NCI-H1436 treated with DMSO at 0.1 percent for 48 hours (cell line): ENCODE measurements around the gene GUCY1B1.

Experiments
- DNase-seq: peaks from one replicate; lab custom pipeline; 2025; lab: John Stamatoyannopoulos, UW

The GUCY1B1 gene

DNA sequence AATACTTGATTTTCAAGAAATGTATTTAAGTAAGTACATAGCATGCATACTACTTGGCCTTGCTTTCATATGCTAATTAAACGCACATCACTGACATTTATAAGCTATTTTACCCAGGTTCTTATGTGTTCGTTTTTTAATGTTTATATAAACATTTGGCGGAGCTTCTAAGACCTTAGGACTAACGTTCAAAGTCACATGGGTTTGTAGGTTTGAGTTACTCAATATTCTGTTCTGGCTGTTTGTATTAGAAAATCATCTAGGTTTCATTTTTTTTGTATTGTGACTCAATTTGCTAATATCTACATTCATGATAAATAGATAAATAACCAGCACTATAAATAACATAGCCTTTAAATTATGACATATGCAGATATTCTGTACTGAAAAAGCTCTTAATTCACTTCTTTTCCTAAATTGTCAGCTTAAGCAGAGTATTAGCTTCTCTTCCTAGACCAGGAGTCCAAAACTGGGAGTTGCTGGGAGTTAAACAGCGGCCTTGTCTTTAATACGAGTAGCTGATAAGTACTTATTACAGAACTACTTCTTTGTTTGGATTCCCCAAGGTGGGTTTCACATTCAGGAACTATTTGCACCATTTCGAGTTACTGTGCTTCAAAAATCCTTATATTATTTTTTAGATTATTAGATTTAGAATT, 42.0 kb downstream of the GUCY1B1 start:
- no peak for DNase-seq

DNA sequence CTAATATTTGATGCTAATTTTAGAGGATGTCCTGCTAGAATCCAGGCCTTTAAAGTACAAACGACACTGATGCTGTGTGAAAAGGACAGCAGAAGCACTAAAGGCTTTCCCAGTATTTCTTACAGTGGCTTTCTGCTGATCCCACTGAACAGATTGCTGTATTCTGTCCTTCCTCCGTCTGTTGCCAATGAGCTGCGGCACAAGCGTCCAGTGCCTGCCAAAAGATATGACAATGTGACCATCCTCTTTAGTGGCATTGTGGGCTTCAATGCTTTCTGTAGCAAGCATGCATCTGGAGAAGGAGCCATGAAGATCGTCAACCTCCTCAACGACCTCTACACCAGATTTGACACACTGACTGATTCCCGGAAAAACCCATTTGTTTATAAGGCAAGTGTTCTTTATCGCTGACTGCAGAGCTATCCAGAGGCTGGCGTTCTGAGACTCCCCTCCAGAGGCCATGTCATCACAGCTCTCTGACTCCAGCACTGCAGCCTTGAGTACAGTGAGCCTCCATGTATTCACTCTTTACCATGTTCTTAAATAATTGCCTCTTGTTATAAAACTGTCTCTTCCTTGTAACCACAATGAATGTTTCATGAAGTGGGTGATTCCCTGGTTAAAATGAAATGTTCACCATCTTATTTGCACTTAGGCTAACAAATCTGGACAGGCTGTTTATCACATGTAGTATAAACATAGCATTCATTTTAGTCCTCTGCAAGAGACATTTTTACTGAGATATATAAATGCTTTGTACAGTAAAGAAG, 43.6 kb downstream of the GUCY1B1 start:
- no peak for DNase-seq

DNA sequence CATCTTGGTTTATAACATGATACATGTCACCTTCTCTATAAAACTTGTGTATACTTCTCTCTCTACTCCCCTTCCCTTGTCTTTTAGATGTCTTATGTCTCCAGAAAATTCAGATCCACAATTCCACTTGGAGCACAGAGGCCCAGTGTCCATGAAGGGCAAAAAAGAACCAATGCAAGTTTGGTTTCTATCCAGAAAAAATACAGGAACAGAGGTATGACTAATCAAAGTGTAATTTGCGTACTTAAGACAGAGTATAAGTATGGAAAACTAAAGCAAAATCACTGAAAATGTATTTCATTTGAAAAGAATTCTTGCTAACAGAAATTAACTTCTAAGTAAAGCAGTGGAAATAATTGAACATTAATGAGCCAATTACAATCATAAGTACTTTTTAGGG, 46.2 kb downstream of the GUCY1B1 start:
- no peak for DNase-seq

DNA sequence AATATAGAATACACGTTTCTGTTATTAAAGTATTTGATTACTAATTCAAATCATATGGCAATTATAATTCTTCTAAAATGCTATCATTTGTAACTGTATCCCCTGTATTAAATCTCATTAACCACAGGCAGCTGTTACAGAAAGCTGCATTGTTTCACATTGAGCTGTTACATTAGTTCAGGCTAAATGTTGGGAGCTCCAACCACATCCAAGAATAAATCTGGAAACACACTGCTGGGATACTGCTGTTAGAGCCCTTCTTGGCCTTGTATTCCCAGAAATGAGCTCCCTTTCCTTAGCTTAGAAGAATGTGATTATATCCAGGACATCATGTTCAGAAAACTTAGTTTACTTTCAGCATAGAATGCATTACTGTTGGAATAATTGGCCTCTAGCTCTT, 48.2 kb downstream of the GUCY1B1 start:
- DNase-seq, result no peak

GRCh38 chr4:155809835-155810234, 51.0 kb downstream of the GUCY1B1 start:
- no peak for DNase-seq

DNA sequence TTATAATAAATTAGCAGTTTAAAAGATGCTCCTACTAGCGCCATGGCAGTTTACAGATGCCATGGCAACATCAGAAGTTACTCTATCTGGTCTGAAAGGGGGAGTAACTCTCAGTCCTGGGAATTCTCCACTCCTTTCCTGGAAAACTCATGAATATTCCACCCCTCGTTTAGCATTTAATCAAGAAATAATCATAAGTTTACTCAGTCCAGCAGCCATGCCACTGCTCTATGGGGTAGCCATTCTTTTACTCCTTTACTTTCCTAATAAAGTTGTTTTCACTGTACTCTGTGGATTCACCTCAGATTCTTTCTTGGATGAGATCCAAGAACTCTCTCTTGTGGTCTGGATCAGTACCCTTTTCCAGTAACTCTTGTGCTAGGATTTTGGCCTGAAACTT, 52.3 kb downstream of the GUCY1B1 start:
- no peak for DNase-seq

DNA sequence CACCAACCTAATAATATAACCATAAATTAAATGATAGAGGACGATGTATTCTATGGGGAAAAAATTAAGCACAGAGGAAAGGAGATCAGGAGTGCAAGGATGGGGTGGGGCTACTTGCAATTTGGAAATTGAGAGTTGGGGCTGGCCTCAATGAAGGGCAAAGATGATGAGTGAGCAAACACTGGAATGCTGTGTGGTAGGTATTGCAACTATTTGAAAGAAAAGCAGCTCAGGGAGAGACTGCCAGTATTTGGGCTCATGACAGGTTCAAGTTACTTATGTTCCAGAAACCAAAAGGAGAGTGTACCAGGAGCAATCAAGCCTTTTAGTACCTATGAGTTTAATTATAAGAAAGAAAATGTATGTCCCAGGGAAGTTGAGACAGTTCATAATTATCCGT, 59.8 kb downstream of the GUCY1B1 start:
- DNase-seq, result no peak

DNA sequence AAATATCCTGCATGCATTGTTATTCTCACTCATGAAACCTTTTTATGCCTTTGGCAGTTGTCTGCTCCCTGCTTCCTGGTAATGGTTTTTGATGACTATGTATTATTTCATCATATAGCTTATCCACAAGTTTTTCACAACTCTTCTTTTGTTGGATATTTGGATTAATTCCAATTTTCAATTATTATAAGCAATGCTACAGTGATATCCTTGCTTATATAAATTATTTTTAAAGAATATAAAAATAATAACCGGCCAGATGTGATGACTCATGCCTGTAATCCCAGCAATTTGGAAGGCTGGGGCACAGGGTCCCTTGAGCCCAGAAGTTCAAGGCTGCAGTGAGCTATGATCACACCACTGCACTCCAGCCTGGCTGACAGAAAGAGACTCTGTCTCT, 60.2 kb downstream of the GUCY1B1 start:
- DNase-seq, result no peak

GRCh38 chr4:155820887-155821518, 62.2 kb downstream of the GUCY1B1 start:
- DNase-seq, result no peak

GRCh38 chr4:155822572-155822971, 63.8 kb downstream of the GUCY1B1 start:
- DNase-seq, result no peak

DNA sequence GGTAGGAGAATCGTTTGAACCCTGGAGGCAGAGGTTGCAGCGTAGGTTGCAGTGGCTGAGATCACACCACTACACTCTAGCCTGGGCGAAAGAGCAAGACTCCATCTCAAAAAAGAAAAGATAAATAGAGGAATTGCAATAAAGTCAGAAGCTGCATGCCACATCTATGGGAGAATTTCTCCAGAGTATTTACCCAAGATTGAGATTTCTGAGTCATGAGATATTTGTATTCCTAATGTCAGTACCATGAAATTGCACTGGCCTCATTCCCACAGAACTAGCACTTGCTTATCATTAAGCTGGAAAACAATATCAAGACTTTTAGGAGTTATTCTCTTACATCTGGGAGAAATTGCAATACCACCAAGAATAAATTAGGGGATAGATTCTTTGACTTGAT, 69.8 kb downstream of the GUCY1B1 start:
- DNase-seq, result no peak

DNA sequence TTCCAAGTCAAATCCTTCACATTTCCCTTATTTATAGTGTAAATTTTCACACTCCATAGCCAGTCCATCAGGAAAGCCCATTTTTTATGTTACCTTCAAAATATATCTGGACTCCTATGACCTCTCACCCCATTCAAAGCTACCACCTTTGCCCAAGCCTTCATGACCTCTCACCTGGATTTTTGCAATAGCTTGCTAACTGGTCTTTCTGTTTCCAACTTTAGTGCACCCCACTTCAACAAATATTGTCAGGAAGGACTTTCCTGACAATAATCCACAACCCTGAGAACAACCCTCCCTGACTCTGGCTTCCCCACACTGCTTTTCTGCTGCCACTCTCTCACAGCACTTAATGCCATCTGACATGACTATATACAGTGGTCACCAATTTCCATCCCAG, 73.8 kb downstream of the GUCY1B1 start:
- no peak for DNase-seq

- no peak for DNase-seq
Observed at GRCh38 chr4:155837203-155837796, 78.5 kb downstream of the GUCY1B1 start.

- no peak for DNase-seq
Observed at GRCh38 chr4:155842080-155842479, 83.3 kb downstream of the GUCY1B1 start.

DNA sequence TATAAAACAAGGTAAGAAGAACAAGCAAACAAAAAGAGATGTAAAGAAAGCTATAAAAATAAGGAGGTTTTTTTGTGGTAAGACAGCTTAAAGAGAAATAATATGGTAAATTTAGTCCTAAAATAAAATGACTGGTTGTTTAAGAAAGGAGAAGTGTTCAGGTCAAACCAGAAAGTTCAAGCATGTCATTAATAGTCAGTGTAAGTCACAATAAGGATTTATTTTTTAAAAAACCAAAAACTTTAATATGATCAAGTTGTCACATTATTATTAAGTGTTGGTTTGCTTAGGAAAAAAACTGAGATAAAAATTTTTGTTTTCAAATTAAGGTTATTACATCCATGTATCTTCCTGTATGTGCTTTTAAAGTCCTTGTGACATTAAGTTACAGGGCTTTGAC, 88.1 kb downstream of the GUCY1B1 start:
- DNase-seq, result no peak

DNA sequence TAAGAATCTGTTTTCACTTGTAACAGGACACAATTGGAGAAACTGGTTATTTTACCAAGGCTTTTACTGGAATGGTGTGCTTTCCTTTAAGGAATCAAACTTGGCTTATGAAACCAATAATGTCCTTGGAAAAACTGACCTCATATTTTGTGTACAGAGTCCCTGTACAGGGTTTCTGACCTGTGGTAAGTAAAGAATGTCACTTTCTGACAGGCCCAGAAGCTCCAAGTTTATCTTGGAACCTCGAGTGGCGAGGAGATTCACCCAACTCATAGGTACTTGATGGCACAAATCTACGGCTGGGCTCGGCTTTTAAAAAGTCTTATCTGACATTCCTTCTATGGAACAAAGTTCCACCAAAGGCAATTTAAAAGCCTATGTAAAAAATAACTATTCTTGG, 90.2 kb downstream of the GUCY1B1 start:
- DNase-seq, result no peak

DNA sequence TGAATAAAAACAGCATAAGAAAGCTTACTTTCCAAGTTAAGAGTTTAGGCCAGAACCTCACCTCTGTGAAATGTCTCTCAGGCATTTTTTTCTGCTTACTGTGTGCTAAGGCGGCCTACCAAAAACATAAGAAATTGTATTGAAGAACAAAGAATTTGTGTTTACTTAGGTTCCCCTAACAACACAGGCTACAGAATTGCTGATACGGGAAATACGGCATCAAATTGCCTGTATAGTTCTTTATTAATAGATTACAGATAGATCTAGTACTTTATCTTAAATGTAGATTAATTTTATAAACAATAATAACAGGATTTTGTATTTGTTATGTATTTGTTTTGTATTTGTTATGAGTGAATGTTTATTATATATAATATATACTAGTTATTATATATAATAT, 94.4 kb downstream of the GUCY1B1 start:
- DNase-seq, result no peak

GRCh38 chr4:155854582-155855226, 95.9 kb downstream of the GUCY1B1 start:
- no peak for DNase-seq

GRCh38 chr4:155855897-155856296, 97.1 kb downstream of the GUCY1B1 start:
- no peak for DNase-seq
